Liver (tissue), 9 donors: ENCODE results near the gene SOX10. TPM values are rescaled to one million over a fixed set of nuclear protein-coding genes. Genes with fewer than 3 reads are reported as not detected.

ENCODE experiments used
- DNase-seq: peaks from one replicate; pipeline ENCODE4 v3.0.0-alpha.2; 2017; ENCODE audit warnings: low spot score
- H3K27ac ChIP-seq, 2 donors: one replicate each; pipeline ENCODE4 v1.7.0; 2013; ENCODE audit warnings: inconsistent platforms in 2 of 2, low read length in 2 of 2, control low read depth in 1 of 2, low read depth in 1 of 2, mild to moderate bottlenecking in 1 of 2
- H3K27me3 ChIP-seq, 4 donors: one replicate each; pipeline versions ENCODE4 v1.6.1 to v1.7.0; 2013; ENCODE audit warnings: low read length in 3 of 4, inconsistent platforms in 1 of 4, mild to moderate bottlenecking in 1 of 4, moderate library complexity in 1 of 4; ENCODE audit not compliant: control insufficient read depth in 4 of 4, insufficient read depth in 4 of 4
- H3K36me3 ChIP-seq, 4 donors: one replicate each; pipeline versions ENCODE4 v1.6.1 to v1.7.0; 2013; ENCODE audit warnings: low read length in 3 of 4, mild to moderate bottlenecking in 3 of 4, low read depth in 1 of 4, moderate library complexity in 1 of 4; ENCODE audit not compliant: control insufficient read depth in 4 of 4, insufficient read depth in 3 of 4
- H3K4me1 ChIP-seq, 4 donors: one replicate each; pipeline versions ENCODE4 v1.6.1 to v1.7.0; 2013; ENCODE audit warnings: low read length in 3 of 4, mild to moderate bottlenecking in 3 of 4, moderate library complexity in 1 of 4; ENCODE audit not compliant: control insufficient read depth in 4 of 4, insufficient read depth in 4 of 4
- H3K4me3 ChIP-seq, 3 donors: one replicate each; pipeline versions ENCODE4 v1.6.1 to v1.7.0; 2013; ENCODE audit warnings: low read length in 3 of 3, control low read depth in 1 of 3, low read depth in 1 of 3, mild to moderate bottlenecking in 1 of 3
- H3K9ac ChIP-seq, 2 donors: one replicate each; pipeline ENCODE4 v1.7.0; 2013; ENCODE audit warnings: low read length in 2 of 2, mild to moderate bottlenecking in 2 of 2, moderate library complexity in 2 of 2, control low read depth in 1 of 2, low read depth in 1 of 2
- H3K9me3 ChIP-seq, 4 donors: one replicate each; pipeline versions ENCODE4 v1.6.1 to v1.7.0; 2013; ENCODE audit warnings: low read length in 3 of 4; ENCODE audit not compliant: control insufficient read depth in 4 of 4
- EGR1 ChIP-seq, 2 donors: IDR thresholded peaks; 2 replicates each; pipeline ENCODE4 v1.6.1; 2016 to 2018; ENCODE audit warnings: antibody characterized with exemption in 2 of 2, low read depth in 2 of 2
- FOXA1 ChIP-seq: IDR thresholded peaks from 2 replicates; pipeline ENCODE4 v1.6.1; 2016; ENCODE audit warnings: antibody characterized with exemption
- FOXA2 ChIP-seq: IDR thresholded peaks from 2 replicates; pipeline ENCODE4 v1.6.1; 2016; ENCODE audit warnings: antibody characterized with exemption
- GABPA ChIP-seq, 2 donors: IDR thresholded peaks in 1 of 2; conservative IDR thresholded peaks in 1 of 2; 2 replicates each; pipeline ENCODE4 v1.6.1; 2016; ENCODE audit warnings: antibody characterized with exemption in 2 of 2, mild to moderate bottlenecking in 1 of 2, moderate library complexity in 1 of 2
- HNF4A ChIP-seq, 2 donors: conservative IDR thresholded peaks; 2 replicates each; pipeline ENCODE4 v1.6.1; 2016; ENCODE audit warnings: antibody characterized with exemption in 2 of 2, mild to moderate bottlenecking in 2 of 2
- HNF4G ChIP-seq: IDR thresholded peaks from 2 replicates; pipeline ENCODE4 v1.6.1; 2016; ENCODE audit warnings: antibody characterized with exemption
- JUND ChIP-seq, 2 donors: IDR thresholded peaks; 2 replicates each; pipeline ENCODE4 v1.6.1; 2016; ENCODE audit warnings: antibody characterized with exemption in 2 of 2
- NR2F2 ChIP-seq: IDR thresholded peaks from 2 replicates; pipeline ENCODE4 v1.6.1; 2016; ENCODE audit warnings: antibody characterized with exemption
- RAD21 ChIP-seq, 2 donors: IDR thresholded peaks; 2 replicates each; pipeline ENCODE4 v1.6.1; 2016; ENCODE audit warnings: antibody characterized with exemption in 2 of 2, mild to moderate bottlenecking in 2 of 2
- RXRA ChIP-seq, 2 donors: IDR thresholded peaks; 2 replicates each; pipeline ENCODE4 v1.6.1; 2017 to 2018; ENCODE audit warnings: antibody characterized with exemption in 2 of 2, mild to moderate bottlenecking in 1 of 2
- SP1 ChIP-seq: IDR thresholded peaks from 2 replicates; pipeline ENCODE4 v1.6.1; 2018; ENCODE audit warnings: antibody characterized with exemption, mild to moderate bottlenecking
- TAF1 ChIP-seq: conservative IDR thresholded peaks from 2 replicates; pipeline ENCODE4 v1.6.1; 2016; ENCODE audit warnings: antibody characterized with exemption, mild to moderate bottlenecking
- YY1 ChIP-seq: IDR thresholded peaks from 2 replicates; pipeline ENCODE4 v1.6.1; 2016; ENCODE audit warnings: antibody characterized with exemption, mild to moderate bottlenecking
- WGBS: extraction: QIAGEN DNeasy Blood & Tissue Kit; methylation state at CpG from one replicate; pipeline ENCODE4 v1.1.7; 2013; 5-methylcytosine and 5-hydroxymethylcytosine counted together
- polyA plus RNA-seq, 2 donors: library from polyadenylated mRNA; stranded (reverse) in 1 of 2; unstranded in 1 of 2; fragments of 200-250 nt in 1 of 2; fragments of >200 nt in 1 of 2; fragmentation: Nextera tagmentation in 1 of 2; extraction: Ambion mirVana in 1 of 2; gene quantifications; one replicate each; pipeline versions ENCODE4 v1.2.1 to v1.2.3, GENCODE V29; 2013 to 2015
- total RNA-seq, 2 donors: library from RNA; depleted of rRNA; stranded (reverse); fragments of >200 nt; gene quantifications; one replicate each; pipeline ENCODE4 v1.2.3, GENCODE V29; 2014
- TF ChIP-seq, protein P1 (sequence below): fragments of 150-350 bp; IDR thresholded peaks from 2 replicates; pipeline ENCODE4 v1.5.1; 2017; ENCODE audit warnings: improper control_type of control experiment, low read depth, low read length; ENCODE audit not compliant: missing input control
- TF ChIP-seq, protein P2 (sequence below): IDR thresholded peaks from 2 replicates; pipeline ENCODE4 v1.6.1; 2016; ENCODE audit warnings: antibody characterized with exemption
- TF ChIP-seq, protein P3 (sequence below): IDR thresholded peaks from 2 replicates; pipeline ENCODE4 v1.6.1; 2016; ENCODE audit warnings: antibody characterized with exemption, mild to moderate bottlenecking
- TF ChIP-seq, protein P4 (sequence below): IDR thresholded peaks from 2 replicates; pipeline ENCODE4 v1.6.1; 2016; ENCODE audit warnings: antibody characterized with exemption
- TF ChIP-seq, protein P5 (sequence below): IDR thresholded peaks from 2 replicates; pipeline ENCODE4 v1.6.1; 2016; ENCODE audit warnings: antibody characterized with exemption
- donor health status: healthy.
- donor health status: healthy.
- donor health status: healthy.
- donor health status: healthy.
- donor health status: healthy.

SOX10 gene
- total and polyA plus RNA-seq, 4 donors, result 0.05 to 0.29 (median 0.07) TPM

DNA sequence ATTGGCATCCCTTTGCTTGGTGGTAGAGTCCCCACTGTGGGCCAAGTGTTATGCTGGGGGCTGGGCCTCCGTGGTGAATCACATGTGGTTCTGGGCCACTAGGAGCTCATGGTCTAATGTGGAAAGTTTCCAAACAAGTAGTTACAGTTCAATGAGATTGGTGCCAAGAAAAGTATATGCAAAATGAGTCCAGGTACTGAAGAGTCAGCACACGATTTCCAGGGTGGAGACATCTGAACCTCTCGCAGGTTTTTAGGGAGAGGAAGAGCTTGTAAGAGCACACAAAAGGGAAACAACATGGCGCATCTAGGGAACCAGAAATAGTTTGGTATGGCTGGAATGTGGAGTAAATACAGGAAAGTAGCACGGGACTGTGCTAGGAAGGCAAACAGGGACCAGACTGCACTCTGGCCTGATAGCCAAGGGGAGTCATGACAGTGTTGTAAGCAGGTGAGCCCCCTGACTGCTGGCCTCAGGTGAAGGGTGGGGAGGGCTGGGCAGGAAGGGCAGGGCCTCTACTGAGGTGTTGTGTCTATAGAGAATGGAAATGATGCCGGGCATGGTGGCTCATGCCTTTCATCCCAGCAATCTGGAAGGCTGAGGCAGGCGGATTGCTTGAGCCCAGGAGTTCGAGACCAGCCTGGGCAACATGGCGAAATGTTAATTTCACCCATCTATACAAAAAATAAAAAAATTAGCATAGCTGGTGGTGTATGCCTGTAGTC is 18.3 kb downstream of the SOX10 start:
- Histone ChIP-seq H3K4me1 (peaks cover 0 to 8% (median 3%) of the 10 kb centered on the region in 4 donors), H3K4me3 (no peak overlapping the region), H3K36me3 (peaks cover 2 to 49% (median 34%) of the 10 kb centered on the region in 4 donors), H3K9me3 (no peaks in the 10 kb centered on the region), H3K9ac (no peak overlapping the region), H3K27me3 (no peaks in the 10 kb centered on the region), H3K27ac (no peak overlapping the region)
- no peak for TF ChIP-seq GABPA (IDR thresholded peaks at IDR 0.05 in 1 of 2, conservative IDR thresholded peaks at IDR 0.05 in 1 of 2)
- no peak for TF ChIP-seq RAD21 (IDR thresholded peaks at IDR 0.05)
- TF ChIP-seq, protein P1, sequence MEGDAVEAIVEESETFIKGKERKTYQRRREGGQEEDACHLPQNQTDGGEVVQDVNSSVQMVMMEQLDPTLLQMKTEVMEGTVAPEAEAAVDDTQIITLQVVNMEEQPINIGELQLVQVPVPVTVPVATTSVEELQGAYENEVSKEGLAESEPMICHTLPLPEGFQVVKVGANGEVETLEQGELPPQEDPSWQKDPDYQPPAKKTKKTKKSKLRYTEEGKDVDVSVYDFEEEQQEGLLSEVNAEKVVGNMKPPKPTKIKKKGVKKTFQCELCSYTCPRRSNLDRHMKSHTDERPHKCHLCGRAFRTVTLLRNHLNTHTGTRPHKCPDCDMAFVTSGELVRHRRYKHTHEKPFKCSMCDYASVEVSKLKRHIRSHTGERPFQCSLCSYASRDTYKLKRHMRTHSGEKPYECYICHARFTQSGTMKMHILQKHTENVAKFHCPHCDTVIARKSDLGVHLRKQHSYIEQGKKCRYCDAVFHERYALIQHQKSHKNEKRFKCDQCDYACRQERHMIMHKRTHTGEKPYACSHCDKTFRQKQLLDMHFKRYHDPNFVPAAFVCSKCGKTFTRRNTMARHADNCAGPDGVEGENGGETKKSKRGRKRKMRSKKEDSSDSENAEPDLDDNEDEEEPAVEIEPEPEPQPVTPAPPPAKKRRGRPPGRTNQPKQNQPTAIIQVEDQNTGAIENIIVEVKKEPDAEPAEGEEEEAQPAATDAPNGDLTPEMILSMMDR, result no peak
- TF ChIP-seq HNF4G, result no peak
- no peak for TF ChIP-seq YY1
- no peak for TF ChIP-seq SP1
- TF ChIP-seq, protein P2, sequence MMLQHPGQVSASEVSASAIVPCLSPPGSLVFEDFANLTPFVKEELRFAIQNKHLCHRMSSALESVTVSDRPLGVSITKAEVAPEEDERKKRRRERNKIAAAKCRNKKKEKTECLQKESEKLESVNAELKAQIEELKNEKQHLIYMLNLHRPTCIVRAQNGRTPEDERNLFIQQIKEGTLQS, result no peak
- no peak for TF ChIP-seq FOXA1
- TF ChIP-seq RXRA (IDR thresholded peaks at IDR 0.05), result no peak
- TF ChIP-seq, protein P3, sequence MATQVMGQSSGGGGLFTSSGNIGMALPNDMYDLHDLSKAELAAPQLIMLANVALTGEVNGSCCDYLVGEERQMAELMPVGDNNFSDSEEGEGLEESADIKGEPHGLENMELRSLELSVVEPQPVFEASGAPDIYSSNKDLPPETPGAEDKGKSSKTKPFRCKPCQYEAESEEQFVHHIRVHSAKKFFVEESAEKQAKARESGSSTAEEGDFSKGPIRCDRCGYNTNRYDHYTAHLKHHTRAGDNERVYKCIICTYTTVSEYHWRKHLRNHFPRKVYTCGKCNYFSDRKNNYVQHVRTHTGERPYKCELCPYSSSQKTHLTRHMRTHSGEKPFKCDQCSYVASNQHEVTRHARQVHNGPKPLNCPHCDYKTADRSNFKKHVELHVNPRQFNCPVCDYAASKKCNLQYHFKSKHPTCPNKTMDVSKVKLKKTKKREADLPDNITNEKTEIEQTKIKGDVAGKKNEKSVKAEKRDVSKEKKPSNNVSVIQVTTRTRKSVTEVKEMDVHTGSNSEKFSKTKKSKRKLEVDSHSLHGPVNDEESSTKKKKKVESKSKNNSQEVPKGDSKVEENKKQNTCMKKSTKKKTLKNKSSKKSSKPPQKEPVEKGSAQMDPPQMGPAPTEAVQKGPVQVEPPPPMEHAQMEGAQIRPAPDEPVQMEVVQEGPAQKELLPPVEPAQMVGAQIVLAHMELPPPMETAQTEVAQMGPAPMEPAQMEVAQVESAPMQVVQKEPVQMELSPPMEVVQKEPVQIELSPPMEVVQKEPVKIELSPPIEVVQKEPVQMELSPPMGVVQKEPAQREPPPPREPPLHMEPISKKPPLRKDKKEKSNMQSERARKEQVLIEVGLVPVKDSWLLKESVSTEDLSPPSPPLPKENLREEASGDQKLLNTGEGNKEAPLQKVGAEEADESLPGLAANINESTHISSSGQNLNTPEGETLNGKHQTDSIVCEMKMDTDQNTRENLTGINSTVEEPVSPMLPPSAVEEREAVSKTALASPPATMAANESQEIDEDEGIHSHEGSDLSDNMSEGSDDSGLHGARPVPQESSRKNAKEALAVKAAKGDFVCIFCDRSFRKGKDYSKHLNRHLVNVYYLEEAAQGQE, result no peak
- TF ChIP-seq, protein P4, sequence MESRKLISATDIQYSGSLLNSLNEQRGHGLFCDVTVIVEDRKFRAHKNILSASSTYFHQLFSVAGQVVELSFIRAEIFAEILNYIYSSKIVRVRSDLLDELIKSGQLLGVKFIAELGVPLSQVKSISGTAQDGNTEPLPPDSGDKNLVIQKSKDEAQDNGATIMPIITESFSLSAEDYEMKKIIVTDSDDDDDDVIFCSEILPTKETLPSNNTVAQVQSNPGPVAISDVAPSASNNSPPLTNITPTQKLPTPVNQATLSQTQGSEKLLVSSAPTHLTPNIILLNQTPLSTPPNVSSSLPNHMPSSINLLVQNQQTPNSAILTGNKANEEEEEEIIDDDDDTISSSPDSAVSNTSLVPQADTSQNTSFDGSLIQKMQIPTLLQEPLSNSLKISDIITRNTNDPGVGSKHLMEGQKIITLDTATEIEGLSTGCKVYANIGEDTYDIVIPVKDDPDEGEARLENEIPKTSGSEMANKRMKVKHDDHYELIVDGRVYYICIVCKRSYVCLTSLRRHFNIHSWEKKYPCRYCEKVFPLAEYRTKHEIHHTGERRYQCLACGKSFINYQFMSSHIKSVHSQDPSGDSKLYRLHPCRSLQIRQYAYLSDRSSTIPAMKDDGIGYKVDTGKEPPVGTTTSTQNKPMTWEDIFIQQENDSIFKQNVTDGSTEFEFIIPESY, result no peak
- TF ChIP-seq JUND (IDR thresholded peaks at IDR 0.05), result no peak
- TF ChIP-seq NR2F2, result no peak
- no peak for TF ChIP-seq EGR1 (IDR thresholded peaks at IDR 0.05; ENCODE audit: low read depth in 2 of 2)
- 83% methylated on average over 9 of the region's 9 CpGs for WGBS
- DNase-seq, result no peak

DNA sequence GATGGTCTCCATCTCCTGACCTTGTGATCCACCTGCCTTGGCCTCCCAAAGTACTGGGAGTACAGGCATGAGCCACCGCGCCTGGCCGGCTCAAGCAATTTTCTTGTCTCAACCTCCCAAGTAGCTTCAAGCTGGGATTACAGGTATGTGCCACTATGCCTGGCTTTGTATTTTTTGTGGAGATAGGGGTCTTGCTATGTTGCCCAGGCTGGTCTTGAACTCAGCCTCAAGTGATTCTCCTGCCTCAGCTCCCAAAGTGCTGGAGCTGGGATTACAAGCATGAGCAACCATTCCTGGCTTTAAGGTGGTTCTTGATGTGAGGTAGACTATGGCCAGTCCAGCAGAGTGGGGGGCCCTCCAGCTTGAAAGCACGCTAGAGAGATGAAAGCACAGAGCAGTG is 23.3 kb downstream of the SOX10 start:
- no peaks in the 10 kb centered on the region for H3K9me3 ChIP-seq
- no peak overlapping the region for H3K4me3 ChIP-seq
- peaks cover 0 to 20% (median 14%) of the 10 kb centered on the region in 4 donors for H3K4me1 ChIP-seq
- no peaks in the 10 kb centered on the region for H3K27me3 ChIP-seq
- WGBS, result 97% methylated on average over 4 of the region's 4 CpGs
- no peak overlapping the region for H3K9ac ChIP-seq
- no peak for DNase-seq
- H3K36me3 ChIP-seq, result peaks cover 4 to 62% (median 37%) of the 10 kb centered on the region in 4 donors
- H3K27ac ChIP-seq, result no peak overlapping the region
- TF ChIP-seq FOXA1 (no peak), EGR1 (IDR thresholded peaks at IDR 0.05; ENCODE audit: low read depth in 2 of 2) (no peak), RXRA (IDR thresholded peaks at IDR 0.05) (no peak), SP1 (no peak), GABPA (IDR thresholded peaks at IDR 0.05 in 1 of 2, conservative IDR thresholded peaks at IDR 0.05 in 1 of 2) (no peak), TAF1 (no peak), RAD21 (IDR thresholded peaks at IDR 0.05) (no peak), HNF4A (conservative IDR thresholded peaks at IDR 0.05) (no peak), YY1 (no peak), FOXA2 (no peak), NR2F2 (no peak), HNF4G (no peak)
- TF ChIP-seq, protein P5, sequence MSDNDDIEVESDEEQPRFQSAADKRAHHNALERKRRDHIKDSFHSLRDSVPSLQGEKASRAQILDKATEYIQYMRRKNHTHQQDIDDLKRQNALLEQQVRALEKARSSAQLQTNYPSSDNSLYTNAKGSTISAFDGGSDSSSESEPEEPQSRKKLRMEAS, result no peak
- TF ChIP-seq, protein P2, result no peak
- TF ChIP-seq, protein P3, result no peak
